ENCODE measurements around the gene PDE4B. TPM values are rescaled to one million over a fixed set of nuclear protein-coding genes. Genes with fewer than 3 reads are reported as not detected.

The PDE4B gene
- total and polyA plus RNA-seq, 7 experiments from 2014 or later, result 43.5 to 99.2 (median 46.7) TPM

DNA sequence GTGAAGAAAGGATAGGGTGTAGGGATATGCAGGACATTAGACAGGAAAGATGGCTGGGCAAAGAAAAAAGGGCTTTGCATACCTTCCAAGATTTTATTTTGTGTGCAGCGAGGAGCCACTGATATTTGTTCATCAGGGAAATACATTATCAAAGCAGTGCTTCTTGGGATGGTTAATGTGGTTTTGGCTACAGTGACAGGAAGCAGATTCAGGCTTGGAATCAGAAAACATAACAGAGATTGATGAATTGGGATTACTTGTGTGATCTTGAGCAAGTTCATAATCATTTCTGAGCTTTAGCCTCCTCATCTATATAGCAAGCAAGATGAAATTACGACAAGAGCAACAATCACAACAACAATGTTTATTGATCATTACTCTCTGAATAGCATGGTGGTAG is 492.1 kb downstream of the PDE4B start:
- Histone ChIP-seq H3K27me3 (ENCODE audit: control insufficient read depth in 2 of 2, insufficient read depth in 2 of 2, low read length in 2 of 2) (no peaks in the 10 kb centered on the region), H3K4me3 (ENCODE audit: low read length) (no peak overlapping the region), H3K4me1 (ENCODE audit: control insufficient read depth in 2 of 2, insufficient read depth in 2 of 2, low read length in 2 of 2) (peaks cover 38 to 41% of the 10 kb centered on the region in 2 donors), H3K36me3 (ENCODE audit: control insufficient read depth in 2 of 3, insufficient read depth in 3 of 3, low read length in 3 of 3) (no peaks in the 10 kb centered on the region), H3K27ac (ENCODE audit: low read depth, low read length) (no peak overlapping the region), H3K9me3 (ENCODE audit: control insufficient read depth in 2 of 3, low read length in 3 of 3) (no peaks in the 10 kb centered on the region)
- DNase-seq (no peak), ATAC-seq (no peak)
- ChIA-PET CTCF (no interaction called here), POLR2A (interaction anchor here (0.9 to 6.9 kb wide), 3 partner anchors 45 to 161 kb away, joined by 3 to 67 read pairs (median 4); no protein-coding TSS in a partner anchor)
- peak overlapping the region in 8 of 9 donors; percentile 7 to 81 (median 54) for H3K27ac Mint-ChIP-seq
- H3K4me3 Mint-ChIP-seq, result peak overlapping the region in 7 of 10 donors; percentile 7 to 34 (median 15)
- peaks cover 0 to 18% (median 0%) of the 10 kb centered on the region in 5 donors for H3K36me3 Mint-ChIP-seq
- peaks cover 0 to 2% (median 0%) of the 10 kb centered on the region in 11 donors for H3K9me3 Mint-ChIP-seq
- intact Hi-C loops (cut with micrococcal nuclease), result loop anchor here in 1 of 2 donors (1.0 kb wide), 2 partner anchors 9 to 10 kb away; no protein-coding TSS in a partner anchor
- H3K27me3 Mint-ChIP-seq, result no peaks in the 10 kb centered on the region
- H3K4me1 Mint-ChIP-seq, result peaks cover 43 to 77% (median 73%) of the 10 kb centered on the region in 7 donors

DNA sequence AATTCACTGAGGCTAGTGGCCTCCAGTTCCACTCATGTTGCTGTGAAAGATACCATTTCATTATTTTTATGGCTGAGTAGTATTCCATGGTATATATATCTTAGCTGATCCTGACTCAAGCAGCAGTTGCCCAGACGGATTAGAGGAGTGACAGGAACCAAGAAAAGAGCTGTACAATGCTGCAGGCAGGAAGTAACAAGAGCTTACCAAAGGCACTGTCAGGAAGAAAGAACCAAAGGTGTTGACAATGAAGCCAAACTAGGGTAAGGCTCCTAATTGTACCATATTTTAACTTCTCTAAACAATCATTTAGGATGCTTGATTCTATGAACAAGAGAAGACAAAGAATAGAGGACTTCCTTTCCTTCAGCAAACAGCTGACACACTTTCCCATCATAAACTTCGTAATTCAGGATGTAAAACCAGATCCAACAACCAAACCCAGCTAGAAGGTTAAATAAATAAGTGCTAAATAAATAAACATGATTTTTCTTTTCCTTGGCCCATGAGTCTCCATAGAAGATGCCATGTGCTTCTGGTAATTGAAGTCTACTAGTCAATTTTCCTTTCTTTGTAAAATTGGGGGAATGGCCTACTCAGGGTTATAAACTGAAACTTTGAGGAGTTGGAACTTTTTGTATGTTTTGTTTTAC is 493.0 kb downstream of the PDE4B start:
- peaks cover 37 to 41% of the 10 kb centered on the region in 2 donors for H3K4me1 ChIP-seq (ENCODE audit: control insufficient read depth in 2 of 2, insufficient read depth in 2 of 2, low read length in 2 of 2)
- no peaks in the 10 kb centered on the region for H3K9me3 ChIP-seq (ENCODE audit: control insufficient read depth in 2 of 3, low read length in 3 of 3)
- H3K4me3 ChIP-seq (ENCODE audit: low read length), result no peak overlapping the region
- Mint-ChIP-seq H3K36me3 (peaks cover 0 to 18% (median 0%) of the 10 kb centered on the region in 5 donors), H3K9me3 (peaks cover 0 to 5% (median 0%) of the 10 kb centered on the region in 11 donors), H3K4me1 (peaks cover 42 to 75% (median 69%) of the 10 kb centered on the region in 7 donors), H3K27ac (peak overlapping the region in 7 of 9 donors; percentile 12 to 74 (median 22)), H3K27me3 (no peaks in the 10 kb centered on the region), H3K4me3 (peak overlapping the region; percentile 1 to 51 (median 28))
- ATAC-seq (no peak), DNase-seq (peak in 2 of 9 donors; percentile 12 to 26)
- ChIA-PET POLR2A (interaction anchor here (0.6 to 6.9 kb wide), 4 partner anchors 11 to 48 kb away, joined by 3 to 67 read pairs (median 5); no protein-coding TSS in a partner anchor), CTCF (interaction anchor here (0.8 to 1.7 kb wide), 4 partner anchors 8 to 161 kb away, joined by 3 to 5 read pairs (median 4); no protein-coding TSS in a partner anchor)
- H3K27me3 ChIP-seq (ENCODE audit: control insufficient read depth in 2 of 2, insufficient read depth in 2 of 2, low read length in 2 of 2), result no peaks in the 10 kb centered on the region
- no peak overlapping the region for H3K27ac ChIP-seq (ENCODE audit: low read depth, low read length)
- intact Hi-C loops (cut with micrococcal nuclease), result loop anchor here in 1 of 2 donors (1.0 kb wide), 2 partner anchors 9 to 10 kb away; no protein-coding TSS in a partner anchor
- H3K36me3 ChIP-seq (ENCODE audit: control insufficient read depth in 2 of 3, insufficient read depth in 3 of 3, low read length in 3 of 3), result no peaks in the 10 kb centered on the region

DNA sequence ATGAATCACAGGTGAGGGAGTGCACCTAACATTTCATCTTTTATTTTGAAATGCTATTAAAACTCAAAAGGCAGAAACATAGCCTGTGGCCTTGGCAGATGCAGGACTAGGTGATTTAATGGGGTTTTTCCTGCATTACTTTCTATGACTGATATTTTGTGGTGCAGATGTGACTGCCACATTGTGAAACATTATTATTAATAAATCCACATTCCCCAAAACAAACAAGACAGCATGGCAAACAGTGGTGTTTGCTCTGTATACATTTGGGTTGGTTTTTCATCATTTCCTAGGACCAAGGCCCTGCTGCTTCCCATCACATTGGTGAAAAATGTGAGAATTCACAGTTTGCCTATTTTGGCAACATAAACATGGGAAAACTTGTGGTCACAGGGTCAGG is 493.6 kb downstream of the PDE4B start:
- peaks cover 0 to 5% (median 0%) of the 10 kb centered on the region in 11 donors for H3K9me3 Mint-ChIP-seq
- Histone ChIP-seq H3K4me1 (ENCODE audit: control insufficient read depth in 2 of 2, insufficient read depth in 2 of 2, low read length in 2 of 2) (peaks cover 37 to 41% of the 10 kb centered on the region in 2 donors), H3K4me3 (ENCODE audit: low read length) (no peak overlapping the region), H3K27ac (ENCODE audit: low read depth, low read length) (no peak overlapping the region), H3K36me3 (ENCODE audit: control insufficient read depth in 2 of 3, insufficient read depth in 3 of 3, low read length in 3 of 3) (no peaks in the 10 kb centered on the region), H3K27me3 (ENCODE audit: control insufficient read depth in 2 of 2, insufficient read depth in 2 of 2, low read length in 2 of 2) (no peaks in the 10 kb centered on the region), H3K9me3 (ENCODE audit: control insufficient read depth in 2 of 3, low read length in 3 of 3) (no peaks in the 10 kb centered on the region)
- H3K4me3 Mint-ChIP-seq, result no peak overlapping the region
- peaks cover 39 to 75% (median 71%) of the 10 kb centered on the region in 7 donors for H3K4me1 Mint-ChIP-seq
- ChIA-PET CTCF (interaction anchor here (0.8 to 1.8 kb wide), 4 partner anchors 9 to 160 kb away, joined by 3 to 7 read pairs (median 4); no protein-coding TSS in a partner anchor), POLR2A (interaction anchor here (1.1 to 6.9 kb wide), 3 partner anchors 14 to 48 kb away, joined by 3 to 67 read pairs (median 7); no protein-coding TSS in a partner anchor)
- DNase-seq, result no peak
- H3K36me3 Mint-ChIP-seq, result peaks cover 0 to 18% (median 0%) of the 10 kb centered on the region in 5 donors
- peak overlapping the region in 4 of 9 donors; percentile 22 to 51 (median 50) for H3K27ac Mint-ChIP-seq
- intact Hi-C loops (cut with micrococcal nuclease), result no loop called here
- ATAC-seq, result no peak
- no peaks in the 10 kb centered on the region for H3K27me3 Mint-ChIP-seq

DNA sequence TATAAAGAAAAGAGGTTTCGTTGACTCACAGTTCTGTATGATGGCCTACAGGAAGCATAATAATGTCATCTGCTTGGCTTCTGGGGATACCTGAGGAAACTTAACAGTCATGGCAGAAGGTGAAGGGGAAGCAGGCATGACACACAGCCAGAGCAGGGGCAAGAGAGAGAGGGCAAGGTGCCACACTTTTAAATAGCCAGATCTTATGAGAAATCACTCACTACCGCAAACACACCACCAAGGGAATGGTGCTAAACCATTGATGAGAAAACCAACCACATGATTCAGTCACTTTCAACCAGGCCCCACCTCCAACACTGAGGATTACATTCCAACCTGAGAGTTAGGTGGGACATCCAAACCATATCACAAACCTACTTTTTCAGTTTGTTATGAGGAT is 495.4 kb downstream of the PDE4B start:
- peaks cover 31 to 63% (median 57%) of the 10 kb centered on the region in 7 donors for H3K4me1 Mint-ChIP-seq
- intact Hi-C loops (cut with micrococcal nuclease), result no loop called here
- no peak overlapping the region for H3K27ac ChIP-seq (ENCODE audit: low read depth, low read length)
- H3K4me3 Mint-ChIP-seq, result no peak overlapping the region
- ChIA-PET CTCF (interaction anchor here (0.7 to 1.8 kb wide), 2 partner anchors 147 to 158 kb away, joined by 3 to 7 read pairs; no protein-coding TSS in a partner anchor), POLR2A (interaction anchor here (0.8 to 6.9 kb wide), 3 partner anchors 13 to 46 kb away, joined by 3 to 67 read pairs (median 4); no protein-coding TSS in a partner anchor)
- peaks cover 24 to 31% of the 10 kb centered on the region in 2 donors for H3K4me1 ChIP-seq (ENCODE audit: control insufficient read depth in 2 of 2, insufficient read depth in 2 of 2, low read length in 2 of 2)
- ATAC-seq (peak; percentile 32), DNase-seq (no peak)
- peaks cover 0 to 18% (median 0%) of the 10 kb centered on the region in 5 donors for H3K36me3 Mint-ChIP-seq
- H3K4me3 ChIP-seq (ENCODE audit: low read length), result no peak overlapping the region
- peaks cover 0 to 5% (median 0%) of the 10 kb centered on the region in 11 donors for H3K9me3 Mint-ChIP-seq
- no peaks in the 10 kb centered on the region for H3K27me3 ChIP-seq (ENCODE audit: control insufficient read depth in 2 of 2, insufficient read depth in 2 of 2, low read length in 2 of 2)
- no peaks in the 10 kb centered on the region for H3K27me3 Mint-ChIP-seq
- H3K36me3 ChIP-seq (ENCODE audit: control insufficient read depth in 2 of 3, insufficient read depth in 3 of 3, low read length in 3 of 3), result no peaks in the 10 kb centered on the region
- no peaks in the 10 kb centered on the region for H3K9me3 ChIP-seq (ENCODE audit: control insufficient read depth in 2 of 3, low read length in 3 of 3)
- peak overlapping the region in 1 of 9 donors; percentile 64 for H3K27ac Mint-ChIP-seq

DNA sequence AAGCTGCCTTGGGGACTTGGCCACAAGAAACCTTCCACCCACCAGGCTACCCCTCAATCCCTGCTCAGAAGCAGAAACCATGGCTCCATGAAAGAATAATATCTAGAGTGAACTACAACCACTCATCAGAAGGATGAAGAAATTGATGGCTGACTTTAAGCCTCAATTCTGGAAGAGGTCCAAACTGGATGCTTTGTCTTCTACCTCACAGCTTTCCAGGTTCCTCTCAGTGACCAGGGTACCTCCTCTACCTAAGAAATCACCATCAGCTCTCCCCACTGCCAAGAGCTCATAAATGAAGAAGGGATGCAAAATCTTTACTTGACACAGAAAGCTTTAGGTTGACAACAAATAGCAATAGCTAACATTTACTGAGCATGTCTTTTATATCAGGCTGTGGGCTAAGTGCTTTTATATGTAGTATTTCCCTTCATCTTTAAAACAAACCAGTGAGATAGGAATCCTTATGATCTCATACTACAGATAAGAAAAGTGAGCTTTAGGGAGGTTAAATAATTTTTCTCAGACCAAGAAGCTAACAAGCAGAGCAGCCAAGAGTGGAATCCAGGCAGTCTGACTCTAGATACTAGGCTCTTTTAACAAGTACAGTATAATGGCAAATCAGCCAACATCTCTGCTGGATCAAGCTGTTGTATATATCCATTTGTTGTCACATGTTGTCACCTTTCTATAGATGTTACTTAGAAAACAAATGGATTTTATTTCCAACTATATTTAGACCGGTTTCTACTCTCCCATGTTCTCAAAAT is 498.3 kb downstream of the PDE4B start:
- Histone ChIP-seq H3K9me3 (ENCODE audit: control insufficient read depth in 2 of 3, low read length in 3 of 3) (no peaks in the 10 kb centered on the region), H3K36me3 (ENCODE audit: control insufficient read depth in 2 of 3, insufficient read depth in 3 of 3, low read length in 3 of 3) (no peaks in the 10 kb centered on the region), H3K27ac (ENCODE audit: low read depth, low read length) (no peak overlapping the region), H3K4me3 (ENCODE audit: low read length) (no peak overlapping the region), H3K4me1 (ENCODE audit: control insufficient read depth in 2 of 2, insufficient read depth in 2 of 2, low read length in 2 of 2) (peaks cover 7 to 14% of the 10 kb centered on the region in 2 donors), H3K27me3 (ENCODE audit: control insufficient read depth in 2 of 2, insufficient read depth in 2 of 2, low read length in 2 of 2) (no peaks in the 10 kb centered on the region)
- H3K4me1 Mint-ChIP-seq, result peaks cover 12 to 43% (median 34%) of the 10 kb centered on the region in 7 donors
- peaks cover 0 to 5% (median 0%) of the 10 kb centered on the region in 11 donors for H3K9me3 Mint-ChIP-seq
- peak overlapping the region in 1 of 9 donors; percentile 0 for H3K27ac Mint-ChIP-seq
- H3K27me3 Mint-ChIP-seq, result no peaks in the 10 kb centered on the region
- CTCF ChIA-PET, result interaction anchor here (1.1 kb wide), 1 partner anchor 9 kb away, joined by 4 read pairs; no protein-coding TSS in a partner anchor
- POLR2A ChIA-PET, result interaction anchor here (1.0 to 1.5 kb wide), 2 partner anchors 9 to 13 kb away, joined by 4 to 5 read pairs; no protein-coding TSS in a partner anchor
- peaks cover 0 to 5% (median 0%) of the 10 kb centered on the region in 5 donors for H3K36me3 Mint-ChIP-seq
- no peak overlapping the region for H3K4me3 Mint-ChIP-seq
- ATAC-seq (no peak), DNase-seq (no peak)
- intact Hi-C loops (cut with micrococcal nuclease), result loop anchor here in 1 of 2 donors (1.0 kb wide), 1 partner anchor 10 kb away; no protein-coding TSS in a partner anchor

DNA sequence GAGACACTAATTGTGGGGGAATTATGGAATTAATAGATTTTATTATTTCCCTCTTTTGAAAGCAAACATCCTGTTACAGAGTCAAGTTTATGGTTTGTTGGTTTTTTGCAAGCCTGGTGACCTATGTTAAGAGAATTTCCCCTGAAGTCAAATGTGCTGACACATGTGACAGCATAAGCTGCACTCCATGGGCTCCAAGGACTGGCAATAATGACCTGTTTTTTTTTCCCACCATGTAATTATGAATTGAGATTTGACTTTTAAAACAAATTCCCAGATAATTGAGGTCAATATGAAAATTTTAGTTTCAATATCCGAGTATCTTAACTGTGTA is 498.8 kb downstream of the PDE4B start:
- peaks cover 1 to 9% of the 10 kb centered on the region in 2 donors for H3K4me1 ChIP-seq (ENCODE audit: control insufficient read depth in 2 of 2, insufficient read depth in 2 of 2, low read length in 2 of 2)
- no peaks in the 10 kb centered on the region for H3K27me3 ChIP-seq (ENCODE audit: control insufficient read depth in 2 of 2, insufficient read depth in 2 of 2, low read length in 2 of 2)
- H3K27ac ChIP-seq (ENCODE audit: low read depth, low read length), result no peak overlapping the region
- no peak overlapping the region for H3K27ac Mint-ChIP-seq
- peaks cover 9 to 38% (median 28%) of the 10 kb centered on the region in 7 donors for H3K4me1 Mint-ChIP-seq
- intact Hi-C loops (cut with micrococcal nuclease), result loop anchor here in 1 of 2 donors (1.0 kb wide), 1 partner anchor 10 kb away; no protein-coding TSS in a partner anchor
- POLR2A ChIA-PET, result interaction anchor here (1.5 kb wide), 1 partner anchor 12 kb away, joined by 4 read pairs; no protein-coding TSS in a partner anchor
- CTCF ChIA-PET, result no interaction called here
- H3K4me3 ChIP-seq (ENCODE audit: low read length), result no peak overlapping the region
- H3K27me3 Mint-ChIP-seq, result no peaks in the 10 kb centered on the region
- no peak for DNase-seq
- H3K36me3 ChIP-seq (ENCODE audit: control insufficient read depth in 2 of 3, insufficient read depth in 3 of 3, low read length in 3 of 3), result no peaks in the 10 kb centered on the region
- no peak for ATAC-seq
- H3K36me3 Mint-ChIP-seq, result peaks cover 0 to 5% (median 0%) of the 10 kb centered on the region in 5 donors
- H3K9me3 ChIP-seq (ENCODE audit: control insufficient read depth in 2 of 3, low read length in 3 of 3), result no peaks in the 10 kb centered on the region
- peaks cover 0 to 5% (median 0%) of the 10 kb centered on the region in 11 donors for H3K9me3 Mint-ChIP-seq
- no peak overlapping the region for H3K4me3 Mint-ChIP-seq
